Adrenal gland (tissue), 5 donors: ENCODE measurements around the gene DOHH.

ENCODE experiments used
- POLR2A ChIP-seq, 2 donors: fragments of 450-650 bp; IDR thresholded peaks; one replicate each; pipeline ENCODE4 v1.6.1; 2017; ENCODE audit warnings: antibody characterized with exemption in 2 of 2, mild to moderate bottlenecking in 2 of 2, moderate library complexity in 1 of 2
- TF ChIP-seq, protein P1 (sequence below), 6 experiments: fragments of 450-650 bp in 4 of 6; fragments of 200-600 bp in 2 of 6; sonication (generic) in 1 of 6; IDR thresholded peaks; 1 replicate in 5 of 6; 2 replicates in 1 of 6; pipeline versions ENCODE4 v1.5.1 to v1.8.0; 2016 to 2021; ENCODE audit warnings: antibody characterized with exemption in 6 of 6, mild to moderate bottlenecking in 2 of 6, moderate library complexity in 1 of 6
- donor health status: DM: no; HTN: no; CAD: no.

DNA sequence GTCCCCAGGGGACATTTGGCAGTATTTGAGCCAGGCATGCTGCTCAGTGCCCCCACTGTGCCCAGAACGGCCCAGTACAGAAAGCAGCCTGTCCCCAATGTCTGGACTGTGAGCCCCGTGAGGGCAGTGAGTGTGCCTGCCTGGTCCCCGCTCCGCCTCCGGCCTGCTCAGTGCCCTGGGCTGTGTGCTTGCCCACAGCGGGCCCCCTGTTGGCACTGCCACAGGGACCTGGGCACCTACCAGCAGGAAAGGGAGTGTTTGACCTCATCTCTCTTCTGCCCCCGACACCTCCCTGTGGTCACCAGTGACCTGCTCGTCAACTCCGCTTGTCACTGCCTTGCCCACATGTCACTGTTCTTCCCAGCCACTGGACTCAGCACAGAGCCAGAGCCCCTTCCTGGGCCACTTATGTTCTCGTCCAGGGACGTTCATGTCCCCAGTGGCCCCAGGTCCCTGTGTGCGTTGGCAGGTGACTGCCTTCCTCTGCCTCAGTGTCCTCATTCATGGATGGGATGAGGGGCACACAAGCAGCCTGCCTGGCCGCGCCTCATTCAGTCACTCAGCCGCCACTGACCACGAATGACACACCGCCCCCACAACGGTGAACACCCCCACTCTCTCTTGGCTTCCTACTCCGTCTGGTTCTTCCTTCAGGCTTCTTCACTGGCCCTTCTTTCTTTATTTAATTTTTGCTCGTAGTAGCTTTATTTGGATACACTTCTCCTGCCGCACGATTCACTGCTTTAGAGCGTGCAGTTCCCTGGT is 8.5 kb upstream of the DOHH start:
- TF ChIP-seq, protein P1, sequence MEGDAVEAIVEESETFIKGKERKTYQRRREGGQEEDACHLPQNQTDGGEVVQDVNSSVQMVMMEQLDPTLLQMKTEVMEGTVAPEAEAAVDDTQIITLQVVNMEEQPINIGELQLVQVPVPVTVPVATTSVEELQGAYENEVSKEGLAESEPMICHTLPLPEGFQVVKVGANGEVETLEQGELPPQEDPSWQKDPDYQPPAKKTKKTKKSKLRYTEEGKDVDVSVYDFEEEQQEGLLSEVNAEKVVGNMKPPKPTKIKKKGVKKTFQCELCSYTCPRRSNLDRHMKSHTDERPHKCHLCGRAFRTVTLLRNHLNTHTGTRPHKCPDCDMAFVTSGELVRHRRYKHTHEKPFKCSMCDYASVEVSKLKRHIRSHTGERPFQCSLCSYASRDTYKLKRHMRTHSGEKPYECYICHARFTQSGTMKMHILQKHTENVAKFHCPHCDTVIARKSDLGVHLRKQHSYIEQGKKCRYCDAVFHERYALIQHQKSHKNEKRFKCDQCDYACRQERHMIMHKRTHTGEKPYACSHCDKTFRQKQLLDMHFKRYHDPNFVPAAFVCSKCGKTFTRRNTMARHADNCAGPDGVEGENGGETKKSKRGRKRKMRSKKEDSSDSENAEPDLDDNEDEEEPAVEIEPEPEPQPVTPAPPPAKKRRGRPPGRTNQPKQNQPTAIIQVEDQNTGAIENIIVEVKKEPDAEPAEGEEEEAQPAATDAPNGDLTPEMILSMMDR (IDR thresholded peaks at IDR 0.05) = no peak
- no peak for TF ChIP-seq POLR2A (IDR thresholded peaks at IDR 0.05)
